WTC11 (cell line): Measurements from ENCODE around the gene NAV3. TPM values are rescaled to one million over a fixed set of nuclear protein-coding genes. Genes with fewer than 3 reads are reported as not detected.

Experiments used
- ATAC-seq: fragments of 200-7000 bp; cut with Tn5 transposase; 2 replicates; pipeline ENCODE4 v1.10.0; 2021; ENCODE audit warnings: mild to moderate bottlenecking, moderate library complexity
- CTCF ChIA-PET: fragments of 300-600 bp; sonication (Branson Sonifier 250); formaldehyde crosslinking; loops from one replicate; lab custom pipeline; 2021; ENCODE audit warnings: antibody characterized with exemption; lab: Charles Lee
- POLR2A ChIA-PET: fragments of 350-600 bp; sonication (Branson Sonifier 250); formaldehyde crosslinking; loops from one replicate; lab custom pipeline; 2021; ENCODE audit warnings: antibody characterized with exemption; lab: Charles Lee
- DNase-seq: peaks from one replicate; pipeline ENCODE4 v3.0.0; 2021; ENCODE audit warnings: low spot score
- H3K27ac Mint-ChIP-seq: 2 replicates; pipeline ENCODE4 v1.8.0; 2021; ENCODE audit warnings: mixed read lengths
- H3K27me3 Mint-ChIP-seq: 2 replicates; pipeline ENCODE4 v1.8.0; 2021; ENCODE audit warnings: low read depth, mild to moderate bottlenecking, moderate library complexity, mixed read lengths
- H3K36me3 Mint-ChIP-seq: 2 replicates; pipeline ENCODE4 v1.8.0; 2021; ENCODE audit warnings: mixed read lengths
- H3K4me1 Mint-ChIP-seq: 2 replicates; pipeline ENCODE4 v1.8.0; 2022; ENCODE audit warnings: mixed read lengths
- H3K4me3 Mint-ChIP-seq: 2 replicates; pipeline ENCODE4 v1.8.0; 2021; ENCODE audit warnings: mild to moderate bottlenecking, moderate library complexity, mixed read lengths
- H3K9me3 Mint-ChIP-seq: 2 replicates; pipeline ENCODE4 v1.8.0; 2021; ENCODE audit warnings: mixed read lengths
- ATF1 ChIP-seq: sonication (generic); formaldehyde crosslinking; IDR thresholded peaks from 2 replicates; pipeline ENCODE4 v1.8.1; 2023; ENCODE audit warnings: mild to moderate bottlenecking, moderate library complexity, missing genetic modification reagents
- CBFB ChIP-seq: sonication (generic); formaldehyde crosslinking; IDR thresholded peaks from 2 replicates; pipeline ENCODE4 v1.8.1; 2022; ENCODE audit warnings: mild to moderate bottlenecking, low read depth, missing genetic modification reagents
- CREB1 ChIP-seq: sonication (generic); formaldehyde crosslinking; IDR thresholded peaks from 2 replicates; pipeline ENCODE4 v1.8.0; 2023; ENCODE audit warnings: mild to moderate bottlenecking, missing genetic modification reagents
- E2F1 ChIP-seq: sonication (generic); formaldehyde crosslinking; IDR thresholded peaks from 2 replicates; pipeline ENCODE4 v1.8.0; 2022; ENCODE audit warnings: mild to moderate bottlenecking, missing genetic modification reagents
- E2F5 ChIP-seq: sonication (generic); formaldehyde crosslinking; IDR thresholded peaks from 2 replicates; pipeline ENCODE4 v1.8.1; 2022; ENCODE audit warnings: mild to moderate bottlenecking, moderate library complexity, missing genetic modification reagents
- ELF4 ChIP-seq: sonication (generic); formaldehyde crosslinking; IDR thresholded peaks from 2 replicates; pipeline ENCODE4 v1.8.1; 2022; ENCODE audit warnings: low read depth, mild to moderate bottlenecking, moderate library complexity, missing genetic modification reagents
- EMX1 ChIP-seq: fragments of 250-450 bp; sonication (Bioruptor Pico); IDR thresholded peaks from 2 replicates; pipeline ENCODE4 v1.8.0; 2021; ENCODE audit warnings: mild to moderate bottlenecking
- ESRRA ChIP-seq: sonication (generic); formaldehyde crosslinking; IDR thresholded peaks from 2 replicates; pipeline ENCODE4 v1.8.1; 2022; ENCODE audit warnings: mild to moderate bottlenecking, missing genetic modification reagents, borderline replicate concordance
- ETV6 ChIP-seq: sonication (generic); formaldehyde crosslinking; IDR thresholded peaks from 2 replicates; pipeline ENCODE4 v1.8.1; 2022; ENCODE audit warnings: mild to moderate bottlenecking, missing genetic modification reagents
- GABPB1 ChIP-seq: sonication (generic); formaldehyde crosslinking; IDR thresholded peaks from 2 replicates; pipeline ENCODE4 v1.8.1; 2023; ENCODE audit warnings: mild to moderate bottlenecking, missing genetic modification reagents
- HMGXB4 ChIP-seq: sonication (generic); formaldehyde crosslinking; IDR thresholded peaks from 2 replicates; pipeline ENCODE4 v1.8.1; 2023; ENCODE audit warnings: mild to moderate bottlenecking, moderate library complexity, missing genetic modification reagents
- IRF1 ChIP-seq: sonication (generic); formaldehyde crosslinking; IDR thresholded peaks from 2 replicates; pipeline ENCODE4 v1.8.0; 2023; ENCODE audit warnings: missing genetic modification reagents
- IRF2 ChIP-seq: sonication (generic); formaldehyde crosslinking; IDR thresholded peaks from 2 replicates; pipeline ENCODE4 v1.8.0; 2022; ENCODE audit warnings: low read depth, missing genetic modification reagents, borderline replicate concordance
- KAT7 ChIP-seq: sonication (generic); formaldehyde crosslinking; IDR thresholded peaks from 2 replicates; pipeline ENCODE4 v1.8.1; 2023; ENCODE audit warnings: missing genetic modification reagents, mild to moderate bottlenecking, borderline replicate concordance
- MAX ChIP-seq: sonication (generic); formaldehyde crosslinking; IDR thresholded peaks from 2 replicates; pipeline ENCODE4 v1.8.0; 2022; ENCODE audit warnings: mild to moderate bottlenecking, missing genetic modification reagents
- NFE2L1 ChIP-seq: sonication (generic); formaldehyde crosslinking; IDR thresholded peaks from 2 replicates; pipeline ENCODE4 v1.8.1; 2023; ENCODE audit warnings: missing genetic modification reagents
- OVOL2 ChIP-seq: fragments of 250-450 bp; sonication (Bioruptor Pico); IDR thresholded peaks from 2 replicates; pipeline ENCODE4 v1.9.0; 2021; ENCODE audit warnings: mild to moderate bottlenecking, borderline replicate concordance
- RORB ChIP-seq: fragments of 250-450 bp; sonication (Bioruptor Pico); IDR thresholded peaks from 2 replicates; pipeline ENCODE4 v1.9.0; 2021; ENCODE audit warnings: mild to moderate bottlenecking
- STAT6 ChIP-seq: sonication (generic); formaldehyde crosslinking; conservative IDR thresholded peaks from 2 replicates; pipeline ENCODE4 v1.8.1; 2023; ENCODE audit warnings: mild to moderate bottlenecking, low read depth, missing genetic modification reagents, moderate library complexity
- TEAD1 ChIP-seq: sonication (generic); formaldehyde crosslinking; IDR thresholded peaks from 2 replicates; pipeline ENCODE4 v1.8.0; 2022; ENCODE audit warnings: mild to moderate bottlenecking, missing genetic modification reagents
- ZNF219 ChIP-seq: sonication (generic); formaldehyde crosslinking; IDR thresholded peaks from 2 replicates; pipeline ENCODE4 v1.8.0; 2023; ENCODE audit warnings: missing genetic modification reagents, mild to moderate bottlenecking, borderline replicate concordance
- ZNF263 ChIP-seq: sonication (generic); formaldehyde crosslinking; IDR thresholded peaks from 2 replicates; pipeline ENCODE4 v1.8.1; 2022; ENCODE audit warnings: low read depth, mild to moderate bottlenecking, moderate library complexity, missing genetic modification reagents
- ZNF416 ChIP-seq: fragments of 250-450 bp; sonication (Bioruptor Pico); IDR thresholded peaks from 2 replicates; pipeline ENCODE4 v1.9.0; 2021; ENCODE audit warnings: mild to moderate bottlenecking, inconsistent platforms
- total RNA-seq: library from RNA; stranded (reverse); gene quantifications from 3 replicates; pipeline ENCODE4 v1.2.3, GENCODE V29; 2021

The NAV3 gene
- total RNA-seq, 1 experiment from 2014 or later, result 3.3 TPM

- H3K9me3 Mint-ChIP-seq, result no peaks in the 10 kb centered on the region
- TF ChIP-seq IRF1 (CRISPR knock-in tag) (no peak), ZNF219 (no peak), CREB1 (CRISPR knock-in tag) (no peak), GABPB1 (CRISPR knock-in tag) (no peak), ETV6 (CRISPR knock-in tag) (no peak), EMX1 (CRISPR knock-in tag) (no peak), KAT7 (CRISPR knock-in tag) (no peak), OVOL2 (CRISPR knock-in tag) (no peak), E2F1 (CRISPR knock-in tag) (no peak)
- ChIA-PET CTCF (interaction anchor here (1.0 kb wide), 1 partner anchor 78 kb away, joined by 3 read pairs; no protein-coding TSS in a partner anchor), POLR2A (no interaction called here)
- H3K4me3 Mint-ChIP-seq, result no peak overlapping the region
- ATAC-seq (no peak), DNase-seq (no peak)
- H3K27ac Mint-ChIP-seq, result no peak overlapping the region
- H3K4me1 Mint-ChIP-seq, result no peaks in the 10 kb centered on the region
- H3K27me3 Mint-ChIP-seq, result no peaks in the 10 kb centered on the region
- H3K36me3 Mint-ChIP-seq, result no peaks in the 10 kb centered on the region
These were observed 172.2 kb downstream of the NAV3 start for GRCh38 chr12:78002878-78003277.

- H3K4me3 Mint-ChIP-seq, result no peak overlapping the region
- POLR2A ChIA-PET, result no interaction called here
- H3K4me1 Mint-ChIP-seq, result no peaks in the 10 kb centered on the region
- CTCF ChIA-PET, result no interaction called here
- H3K9me3 Mint-ChIP-seq, result no peaks in the 10 kb centered on the region
- ATAC-seq, result no peak
- H3K27ac Mint-ChIP-seq, result no peak overlapping the region
- TF ChIP-seq E2F1 (CRISPR knock-in tag), result no peak
- no peak for TF ChIP-seq IRF2 (CRISPR knock-in tag)
- TF ChIP-seq NFE2L1, result no peak
- TF ChIP-seq CBFB (CRISPR knock-in tag), result no peak
- no peak for TF ChIP-seq MAX (CRISPR knock-in tag)
- no peak for TF ChIP-seq HMGXB4
- TF ChIP-seq TEAD1 (CRISPR knock-in tag), result no peak
- TF ChIP-seq STAT6 (CRISPR knock-in tag), result no peak
- TF ChIP-seq ZNF416 (CRISPR knock-in tag), result no peak
- no peak for TF ChIP-seq ZNF263 (CRISPR knock-in tag)
- TF ChIP-seq RORB (CRISPR knock-in tag), result no peak
- TF ChIP-seq E2F5, result no peak
- TF ChIP-seq ETV6 (CRISPR knock-in tag), result no peak
- no peak for TF ChIP-seq ESRRA (CRISPR knock-in tag)
- TF ChIP-seq ATF1 (CRISPR knock-in tag), result no peak
- TF ChIP-seq ELF4 (CRISPR knock-in tag), result no peak
- H3K36me3 Mint-ChIP-seq, result no peaks in the 10 kb centered on the region
- no peaks in the 10 kb centered on the region for H3K27me3 Mint-ChIP-seq
- DNase-seq, result no peak
These were observed 173.8 kb downstream of the NAV3 start for GRCh38 chr12:78004249-78005093.
